IPS-NIHi11 (cell line): ENCODE measurements around the gene FAM81A.
"Not testable (repeated sequence)": the region's sequence is repeated elsewhere in the genome, so short reads cannot be mapped to it uniquely, and the experiment has no call there.

Experiments used
- DNase-seq: peaks from one replicate; pipeline ENCODE4 v3.0.0; 2012; ENCODE audit warnings: mixed read lengths, low spot score

FAM81A gene

GRCh38 chr15:59437817-59438624 lies at the start of gene FAM81A:
Gene FAM81A (plus strand): TSS chr15:59438186. CDS start chr15:59458627, 20,441 bp downstream.
- DNase-seq = peak; percentile 99

- DNase-seq = no peak
Observed at GRCh38 chr15:59388670-59389069, 49.3 kb upstream of the FAM81A start.

- no peak for DNase-seq
Observed at GRCh38 chr15:59392299-59392698, 45.7 kb upstream of the FAM81A start.

- no peak for DNase-seq
Observed at GRCh38 chr15:59394166-59394661, 43.8 kb upstream of the FAM81A start.

- no peak for DNase-seq
Observed at GRCh38 chr15:59396211-59396610, 41.8 kb upstream of the FAM81A start.

GRCh38 chr15:59396679-59397078 lies 41.3 kb upstream of the FAM81A start:
- no peak for DNase-seq

- DNase-seq = no peak
Observed at GRCh38 chr15:59398220-59398619, 39.8 kb upstream of the FAM81A start.

GRCh38 chr15:59399465-59400102 lies 38.4 kb upstream of the FAM81A start:
- no peak for DNase-seq

GRCh38 chr15:59400103-59400813 lies 37.7 kb upstream of the FAM81A start:
- no peak for DNase-seq

GRCh38 chr15:59401051-59401823 lies 36.7 kb upstream of the FAM81A start:
- not testable (repeated sequence) for DNase-seq

GRCh38 chr15:59401824-59402569 lies 36.0 kb upstream of the FAM81A start:
- DNase-seq = no peak

- DNase-seq = no peak
Observed at GRCh38 chr15:59405079-59405478, 32.9 kb upstream of the FAM81A start.

GRCh38 chr15:59406446-59406845 lies 31.5 kb upstream of the FAM81A start:
- no peak for DNase-seq

GRCh38 chr15:59407946-59408345 lies 30.0 kb upstream of the FAM81A start:
- no peak for DNase-seq

- DNase-seq = no peak
Observed at GRCh38 chr15:59410391-59410896, 27.5 kb upstream of the FAM81A start.

GRCh38 chr15:59413577-59413976 lies 24.4 kb upstream of the FAM81A start:
- no peak for DNase-seq

GRCh38 chr15:59416816-59417215 lies 21.2 kb upstream of the FAM81A start:
- DNase-seq = no peak

GRCh38 chr15:59419170-59419569 lies 18.8 kb upstream of the FAM81A start:
- DNase-seq = no peak

- DNase-seq = no peak
Observed at GRCh38 chr15:59420108-59420507, 17.9 kb upstream of the FAM81A start.

- peak; percentile 66 for DNase-seq
Observed at GRCh38 chr15:59420986-59421618, 16.9 kb upstream of the FAM81A start.
